NCI-H2196 (cell line): ENCODE data around the gene SPEM3.

ENCODE experiments used
- DNase-seq: peaks from one replicate; lab custom pipeline; 2025; ENCODE audit not compliant: unreplicated experiment; lab: John Stamatoyannopoulos, UW

The SPEM3 gene

DNA sequence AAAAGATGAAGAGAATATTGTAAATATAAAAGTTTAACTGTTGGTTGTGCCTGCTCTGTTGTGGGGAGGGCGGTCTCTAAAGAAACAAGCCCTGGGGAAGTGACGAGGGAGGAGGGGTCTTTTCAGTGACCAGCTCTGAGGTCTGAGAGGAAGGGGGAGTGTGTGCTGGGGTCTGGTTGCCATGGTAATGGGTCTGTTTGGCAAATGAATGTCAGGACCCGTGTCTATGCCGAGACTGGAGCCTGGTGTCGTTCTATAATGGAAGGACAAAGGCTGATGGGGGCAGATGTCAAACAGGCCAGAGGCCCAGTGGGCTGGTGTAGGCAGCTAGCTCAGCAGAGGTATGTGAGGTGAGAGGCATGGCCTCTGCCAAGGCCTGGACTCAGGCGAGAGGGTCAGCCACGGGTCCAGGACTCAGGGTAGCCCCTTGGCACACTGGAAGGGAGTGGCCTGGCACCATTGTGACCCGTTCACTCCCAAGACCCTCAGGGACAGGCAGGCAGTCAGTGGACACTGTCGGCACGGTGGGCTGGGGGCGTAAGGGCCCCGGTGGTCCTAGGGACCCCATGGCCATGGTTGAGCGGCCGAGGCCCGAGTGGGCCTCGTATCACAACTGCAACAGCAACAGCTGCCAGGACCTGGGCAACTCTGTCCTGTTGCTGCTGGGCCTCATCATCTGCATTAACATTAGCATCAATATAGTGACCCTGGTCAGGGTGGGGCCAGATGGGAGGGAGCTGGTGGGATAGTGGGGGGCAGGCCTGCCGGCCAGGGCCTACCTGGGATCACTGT is 8.6 kb upstream of the SPEM3 start, which contains the start of gene SPEM1:
Gene SPEM1 (plus strand): TSS at position 506 of the 792 bp plus-strand sequence. CDS start 61 bp downstream, at position 567.
- no peak for DNase-seq

DNA sequence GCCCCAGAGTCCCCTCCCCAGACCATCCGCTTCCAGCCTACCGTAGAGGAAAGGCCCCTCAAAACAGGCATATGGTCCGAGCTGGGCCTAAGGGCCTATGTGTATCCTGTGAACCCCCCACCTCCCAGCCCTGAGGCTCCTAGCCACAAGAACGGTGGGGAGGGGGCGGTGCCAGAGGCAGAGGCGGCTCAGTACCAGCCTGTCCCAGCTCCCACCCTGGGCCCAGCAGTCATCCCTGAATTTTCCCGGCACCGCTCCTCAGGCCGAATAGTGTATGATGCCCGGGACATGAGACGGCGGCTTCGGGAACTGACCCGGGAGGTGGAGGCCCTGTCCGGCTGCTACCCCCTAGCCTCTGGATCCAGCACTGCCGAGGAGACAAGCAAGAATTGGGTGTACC is 7.5 kb upstream of the SPEM3 start:
- no peak for DNase-seq

DNA sequence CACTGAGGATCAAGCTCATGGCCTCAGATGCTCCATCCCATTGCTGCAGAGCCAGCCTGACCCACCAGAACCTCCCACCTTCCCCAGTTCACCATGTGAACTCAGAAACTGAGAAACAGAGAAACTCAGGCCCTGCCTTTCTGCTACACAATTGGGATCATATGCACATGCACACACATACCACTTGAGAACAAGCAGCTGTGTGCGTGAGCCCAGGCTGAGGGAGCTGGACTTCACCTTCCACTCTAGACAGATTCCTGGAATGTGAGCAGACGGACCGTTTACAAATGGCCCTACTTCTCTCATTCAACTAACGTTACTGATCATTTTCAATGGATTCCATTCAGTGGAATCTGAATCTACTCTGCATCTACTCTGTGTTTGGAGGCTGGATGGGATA is 5.0 kb upstream of the SPEM3 start:
- DNase-seq = no peak

DNA sequence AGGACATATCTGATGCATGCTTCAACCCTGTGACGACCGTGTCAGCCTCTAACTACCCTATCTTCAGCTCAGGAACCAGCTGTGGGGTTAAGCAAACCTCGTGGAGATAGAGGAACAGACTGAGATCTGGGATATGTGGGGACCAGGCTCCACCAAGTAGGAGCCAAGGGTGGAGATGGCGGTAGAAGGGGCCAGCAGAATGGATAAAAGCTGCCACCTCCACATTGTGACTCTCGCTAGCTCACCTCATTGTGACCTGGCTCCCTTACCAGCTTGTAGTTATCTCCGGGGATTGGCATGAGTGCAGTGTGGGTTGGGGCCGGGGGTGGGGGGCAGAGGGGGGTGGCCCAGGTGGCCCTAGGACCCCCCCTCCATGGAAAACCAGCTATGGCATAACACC is 3.3 kb upstream of the SPEM3 start, which contains the start of gene SPEM2:
Gene SPEM2 (plus strand): TSS at position 301 of the 400 bp plus-strand sequence. CDS start 73 bp downstream, at position 374.
- DNase-seq = no peak

DNA sequence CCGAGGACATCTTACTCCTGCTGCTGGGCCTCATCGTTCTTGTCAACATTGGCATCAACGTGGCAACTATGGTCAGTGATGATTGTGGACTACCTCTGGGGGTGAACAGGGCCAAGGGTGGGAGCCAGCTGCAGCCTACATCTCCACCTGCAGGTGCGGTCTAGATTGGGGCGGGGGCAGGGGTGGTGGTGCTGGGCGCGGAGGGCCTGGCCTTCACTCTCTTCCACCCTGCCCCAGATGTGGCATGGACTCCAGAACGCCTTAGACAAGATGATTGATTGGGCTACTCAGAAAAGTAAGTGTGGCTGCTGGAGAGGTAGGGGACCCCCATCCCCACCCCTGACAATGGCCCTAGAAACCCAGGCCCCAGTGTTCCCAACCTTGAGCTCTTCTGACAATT is 2.9 kb upstream of the SPEM3 start:
- DNase-seq = no peak

DNA sequence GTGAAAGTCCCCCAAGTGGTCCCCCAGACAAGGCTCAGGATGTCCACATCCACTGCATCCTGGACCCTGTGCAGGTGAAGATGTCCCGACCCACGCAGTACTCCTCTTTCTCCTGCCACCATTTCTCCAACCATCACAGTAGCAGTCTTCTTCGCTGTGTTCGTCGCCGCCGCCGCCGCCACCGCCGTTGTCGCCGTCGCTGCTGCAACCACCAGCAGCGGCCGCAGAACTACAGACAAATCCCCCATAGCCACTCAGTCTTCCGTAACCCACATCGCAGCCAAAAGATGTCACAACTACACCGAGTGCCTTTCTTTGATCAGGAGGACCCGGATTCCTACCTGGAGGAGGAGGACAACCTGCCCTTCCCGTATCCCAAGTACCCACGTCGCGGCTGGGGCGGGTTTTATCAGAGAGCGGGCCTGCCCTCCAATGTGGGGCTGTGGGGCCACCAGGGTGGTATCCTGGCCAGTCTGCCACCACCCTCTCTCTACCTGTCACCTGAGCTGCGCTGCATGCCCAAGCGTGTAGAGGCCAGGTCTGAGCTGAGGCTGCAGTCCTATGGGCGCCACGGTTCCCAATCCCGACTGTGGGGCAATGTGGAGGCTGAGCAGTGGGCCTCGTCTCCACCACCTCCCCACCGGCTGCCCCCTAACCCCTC is 2.3 kb upstream of the SPEM3 start:
- no peak for DNase-seq

DNA sequence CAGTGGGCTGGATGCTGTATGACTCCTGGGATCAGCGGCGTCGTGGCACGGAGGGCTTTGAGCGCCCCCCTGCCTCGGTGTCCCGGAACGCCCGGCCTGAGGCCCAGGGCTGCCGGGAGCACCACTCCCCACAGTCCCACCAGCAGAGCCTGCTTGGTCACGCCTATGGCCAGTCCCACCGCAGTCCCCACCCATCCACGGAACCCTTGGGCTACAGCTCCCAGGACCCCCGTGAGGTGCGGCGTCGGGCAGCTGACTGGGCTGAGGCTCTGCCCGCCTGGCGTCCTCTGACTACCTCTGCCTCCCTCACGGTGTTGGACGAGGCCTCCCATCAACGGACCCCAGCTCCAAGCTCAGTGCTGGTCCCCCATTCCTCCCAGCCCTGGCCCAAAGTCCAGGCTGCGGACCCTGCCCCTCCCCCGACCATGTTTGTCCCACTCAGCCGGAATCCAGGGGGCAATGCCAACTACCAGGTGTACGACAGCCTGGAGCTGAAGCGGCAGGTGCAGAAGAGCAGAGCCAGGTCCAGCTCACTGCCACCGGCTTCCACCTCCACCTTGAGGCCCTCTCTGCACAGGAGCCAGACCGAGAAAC is 1.7 kb upstream of the SPEM3 start:
- no peak for DNase-seq

DNA sequence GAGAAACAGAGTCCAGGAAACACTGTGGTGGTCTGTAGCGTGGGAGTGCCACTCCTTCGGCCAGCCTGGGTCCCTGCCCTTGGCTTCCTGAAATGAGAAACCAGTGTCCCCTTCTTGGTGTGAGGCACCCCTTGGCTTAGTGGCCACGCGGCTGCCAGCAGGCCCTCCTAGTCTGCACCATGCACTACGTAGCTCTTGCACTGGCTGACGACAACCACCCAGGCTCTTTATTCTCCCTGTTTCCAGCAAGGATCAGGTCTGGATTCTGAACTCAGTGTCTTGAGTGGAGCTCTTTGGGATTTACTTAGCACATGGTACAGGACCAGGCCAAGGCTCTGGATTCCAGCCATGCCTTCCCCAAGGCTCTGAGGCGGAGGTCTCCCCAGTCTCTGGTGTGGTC is 1.1 kb upstream of the SPEM3 start:
- no peak for DNase-seq

DNA sequence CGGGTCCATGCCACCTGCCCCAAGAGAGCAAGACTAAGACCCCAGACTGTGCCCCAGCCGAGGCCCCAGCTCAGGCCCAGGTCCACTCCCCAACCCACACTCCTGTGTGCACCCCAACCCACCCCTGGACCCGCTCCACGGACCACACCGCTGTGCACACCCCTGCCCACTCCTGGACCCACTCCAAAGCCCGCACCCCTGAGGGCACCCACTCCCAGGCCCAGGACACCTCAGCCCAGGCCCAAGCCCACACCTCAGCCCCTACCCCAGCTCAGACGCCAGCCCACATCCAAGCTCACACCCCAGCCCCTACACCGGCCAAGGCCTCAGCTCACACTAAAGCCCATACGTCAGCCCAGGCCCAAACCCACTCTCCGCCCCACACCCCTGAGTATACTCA is 1.1 kb downstream of the SPEM3 start:
- no peak for DNase-seq

DNA sequence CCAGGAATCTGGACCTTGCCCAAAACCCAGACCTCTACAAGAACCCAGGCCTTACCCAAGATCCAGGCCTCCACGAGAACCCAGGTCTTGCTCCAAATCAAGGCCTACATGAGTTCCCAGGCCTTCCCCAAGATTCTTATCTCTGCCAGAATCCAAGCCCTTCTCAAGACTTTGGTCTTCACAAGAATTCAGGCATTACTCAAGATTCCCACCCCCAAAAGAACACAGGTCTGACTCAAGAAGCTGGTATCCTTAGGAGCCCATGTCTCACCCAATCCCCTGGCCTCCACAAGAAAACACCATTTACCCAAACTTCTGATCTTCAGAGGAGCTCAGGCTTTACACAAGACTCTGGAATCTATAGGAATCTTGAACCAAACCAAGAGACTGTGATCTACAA is 2.6 kb downstream of the SPEM3 start:
- DNase-seq = no peak

DNA sequence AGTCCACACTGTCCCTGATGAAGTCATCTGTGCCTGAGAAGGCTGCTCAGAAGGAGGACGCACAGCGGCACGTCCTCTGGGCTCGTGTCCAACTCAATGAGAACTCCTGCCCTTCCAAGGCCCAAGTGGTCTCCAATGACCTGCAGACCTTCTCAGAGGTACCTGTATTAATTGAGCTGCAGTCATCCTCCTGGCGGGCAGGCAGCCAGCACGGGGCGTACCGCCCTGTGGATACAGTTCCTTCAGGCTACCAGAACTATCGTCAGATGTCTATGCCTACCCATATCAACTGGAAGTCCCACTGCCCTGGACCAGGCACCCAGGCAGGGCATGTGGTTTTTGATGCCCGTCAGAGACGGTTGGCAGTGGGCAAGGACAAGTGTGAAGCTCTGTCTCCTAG is 3.6 kb downstream of the SPEM3 start:
- no peak for DNase-seq

DNA sequence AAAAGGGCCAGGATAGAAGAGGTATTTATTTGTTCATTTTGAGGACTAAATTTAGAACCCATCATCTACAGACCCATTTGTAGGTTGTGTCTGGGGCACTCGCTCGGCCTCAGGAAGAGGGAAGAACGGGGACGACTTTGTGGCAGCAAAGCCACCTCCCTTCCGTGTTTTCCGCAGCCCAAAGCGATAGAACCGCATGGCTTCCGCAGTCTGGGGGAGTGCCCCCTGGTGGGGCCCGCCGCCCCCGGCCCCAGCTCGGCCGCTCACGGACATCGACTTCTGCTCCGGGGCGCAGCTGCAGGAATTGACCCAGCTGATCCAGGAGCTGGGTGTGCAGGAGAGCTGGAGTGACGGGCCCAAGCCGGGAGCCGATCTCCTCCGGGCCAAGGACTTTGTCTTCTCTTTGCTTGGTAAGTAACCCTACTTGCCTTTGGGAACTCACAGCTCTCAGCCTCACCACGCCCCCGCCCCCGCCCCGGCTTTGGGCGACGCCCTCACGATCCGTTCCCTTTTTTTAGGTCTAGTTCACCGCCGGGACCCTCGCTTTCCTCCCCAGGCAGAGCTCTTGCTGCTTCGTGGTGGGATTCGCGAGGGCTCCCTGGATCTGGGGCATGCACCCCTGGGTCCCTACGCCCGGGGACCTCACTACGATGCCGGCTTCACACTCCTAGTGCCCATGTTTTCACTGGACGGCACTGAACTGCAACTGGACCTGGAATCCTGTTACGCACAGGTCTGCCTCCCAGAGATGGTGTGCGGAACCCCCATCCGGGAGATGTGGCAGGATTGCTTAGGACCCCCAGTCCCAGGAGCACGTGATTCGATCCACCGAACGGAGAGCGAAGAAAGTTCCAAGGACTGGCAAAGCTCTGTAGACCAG is 7.3 kb downstream of the SPEM3 start:
- peak; percentile 12 for DNase-seq

DNA sequence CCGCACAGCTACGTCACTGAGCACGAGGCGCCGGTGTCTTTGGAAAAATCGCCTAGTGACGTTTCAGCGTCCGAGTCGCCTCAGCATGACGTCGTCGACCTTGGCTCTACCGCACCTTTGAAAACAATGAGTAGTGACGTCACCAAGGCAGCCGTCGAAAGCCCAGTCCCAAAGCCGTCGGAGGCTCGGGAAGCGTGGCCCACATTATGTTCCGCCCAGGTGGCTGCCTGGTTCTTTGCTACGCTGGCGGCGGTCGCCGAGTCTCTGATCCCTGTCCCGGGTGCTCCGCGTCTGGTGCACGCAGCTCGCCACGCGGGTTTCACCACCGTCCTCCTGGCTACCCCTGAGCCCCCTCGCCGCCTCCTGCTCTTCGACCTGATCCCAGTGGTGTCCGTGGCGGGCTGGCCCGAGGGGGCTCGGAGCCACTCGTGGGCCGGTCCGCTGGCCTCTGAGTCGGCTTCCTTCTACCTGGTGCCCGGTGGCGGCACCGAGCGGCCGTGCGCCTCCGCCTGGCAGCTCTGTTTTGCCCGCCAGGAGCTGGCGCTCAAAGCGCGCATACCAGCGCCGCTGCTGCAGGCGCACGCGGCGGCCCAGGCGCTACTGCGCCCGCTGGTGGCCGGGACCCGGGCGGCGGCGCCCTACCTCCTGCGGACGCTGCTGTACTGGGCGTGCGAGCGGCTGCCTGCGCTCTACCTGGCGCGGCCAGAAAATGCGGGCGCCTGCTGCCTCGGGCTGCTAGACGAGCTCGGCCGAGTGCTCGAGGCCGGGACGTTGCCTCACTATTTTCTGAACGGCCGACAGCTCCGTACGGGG is 8.1 kb downstream of the SPEM3 start:
- DNase-seq = peak; percentile 81

DNA sequence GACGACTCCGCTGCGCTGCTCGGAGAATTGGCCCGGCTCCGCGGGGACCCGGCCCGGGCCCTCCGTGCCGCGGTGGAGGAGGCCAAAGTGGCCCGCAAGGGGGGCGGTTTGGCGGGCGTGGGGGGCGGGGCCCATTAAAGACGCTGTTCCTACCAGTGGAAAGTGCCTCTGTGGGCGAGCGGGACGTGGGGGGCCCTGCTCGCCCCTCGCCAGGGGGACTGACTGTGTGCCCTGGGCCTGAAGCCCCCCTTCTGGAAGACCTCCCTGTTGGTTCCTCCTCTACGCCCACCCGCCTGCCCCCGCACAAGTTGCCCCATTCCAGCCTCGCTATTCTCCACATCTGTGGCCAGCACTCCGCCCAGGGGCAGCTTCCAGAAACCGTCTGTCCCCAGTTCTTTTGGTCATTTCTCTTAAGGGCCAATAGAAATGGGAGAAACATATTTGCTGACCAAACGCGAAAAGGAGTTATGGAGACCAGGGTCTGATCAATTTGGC is 8.8 kb downstream of the SPEM3 start:
- DNase-seq = no peak

DNA sequence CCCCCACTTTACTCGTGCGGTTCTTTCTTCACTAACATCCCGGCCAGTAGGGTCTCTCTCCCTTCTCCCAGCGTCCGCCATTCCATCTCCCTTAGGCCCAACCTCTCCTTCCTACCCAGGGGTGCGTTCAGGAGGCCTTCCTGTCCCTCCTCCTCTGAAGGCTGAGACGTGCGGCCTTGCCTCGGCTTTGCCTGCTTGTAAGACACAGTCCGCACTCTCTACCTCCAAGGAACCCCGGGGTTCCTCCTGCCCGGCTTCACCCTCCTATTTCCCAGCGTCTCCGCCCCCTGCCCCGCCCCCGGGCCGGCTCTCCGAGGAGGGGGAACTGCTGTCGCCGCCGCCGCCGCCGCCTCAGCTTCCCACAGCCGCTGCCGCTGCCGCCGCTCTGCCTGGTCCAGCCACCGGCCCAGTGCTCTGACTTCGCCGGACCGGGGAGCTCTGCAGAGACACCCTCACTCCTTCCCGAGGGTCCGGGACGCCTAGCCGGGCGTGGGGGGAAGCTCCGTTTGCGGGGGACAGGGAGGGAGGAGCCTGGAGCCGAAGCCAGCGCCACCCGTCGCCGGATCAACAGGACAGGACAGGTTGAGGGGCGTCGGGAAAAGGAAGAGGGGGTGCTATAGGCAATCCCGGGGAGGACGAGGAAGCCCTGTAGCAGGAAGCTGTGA is 9.4 kb downstream of the SPEM3 start:
- no peak for DNase-seq

DNA sequence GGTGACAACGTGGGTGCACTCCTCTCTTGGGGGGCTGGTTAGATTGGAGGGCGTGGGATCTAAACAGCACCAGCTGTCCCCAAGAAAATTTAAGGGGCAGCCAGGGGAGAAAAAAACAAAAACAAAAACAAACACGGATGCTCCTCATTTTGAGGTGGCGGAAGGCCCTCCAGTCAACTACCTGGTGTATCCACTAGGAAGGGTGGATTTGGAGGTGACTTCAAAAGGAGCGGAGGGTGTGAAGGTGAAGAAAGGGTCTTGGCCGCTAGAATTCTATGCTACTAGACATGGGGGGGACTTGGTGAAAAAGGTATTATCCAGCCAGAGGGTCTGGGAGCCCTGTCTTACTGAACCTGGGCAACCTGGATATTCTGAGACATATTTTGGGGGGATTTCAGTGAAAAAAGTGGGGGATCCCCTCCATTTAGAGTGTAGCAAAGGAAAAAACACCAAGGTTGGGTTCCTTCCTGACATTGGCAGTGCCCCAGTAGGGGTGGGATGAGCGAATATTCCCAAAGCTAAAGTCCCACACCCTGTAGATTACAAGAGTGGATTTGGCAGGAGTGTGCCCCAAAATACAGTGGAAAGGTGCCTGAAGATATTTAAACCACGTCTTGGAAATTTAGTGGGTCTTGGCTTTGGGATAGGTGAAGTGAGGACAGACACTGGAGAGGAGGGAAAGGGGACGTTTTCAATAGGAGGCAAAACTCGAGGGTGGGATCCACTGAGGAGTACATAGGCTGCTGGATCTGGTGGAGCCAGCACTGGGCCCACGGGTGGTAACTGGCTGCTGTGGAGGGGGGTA is 10.2 kb downstream of the SPEM3 start:
- no peak for DNase-seq

DNA sequence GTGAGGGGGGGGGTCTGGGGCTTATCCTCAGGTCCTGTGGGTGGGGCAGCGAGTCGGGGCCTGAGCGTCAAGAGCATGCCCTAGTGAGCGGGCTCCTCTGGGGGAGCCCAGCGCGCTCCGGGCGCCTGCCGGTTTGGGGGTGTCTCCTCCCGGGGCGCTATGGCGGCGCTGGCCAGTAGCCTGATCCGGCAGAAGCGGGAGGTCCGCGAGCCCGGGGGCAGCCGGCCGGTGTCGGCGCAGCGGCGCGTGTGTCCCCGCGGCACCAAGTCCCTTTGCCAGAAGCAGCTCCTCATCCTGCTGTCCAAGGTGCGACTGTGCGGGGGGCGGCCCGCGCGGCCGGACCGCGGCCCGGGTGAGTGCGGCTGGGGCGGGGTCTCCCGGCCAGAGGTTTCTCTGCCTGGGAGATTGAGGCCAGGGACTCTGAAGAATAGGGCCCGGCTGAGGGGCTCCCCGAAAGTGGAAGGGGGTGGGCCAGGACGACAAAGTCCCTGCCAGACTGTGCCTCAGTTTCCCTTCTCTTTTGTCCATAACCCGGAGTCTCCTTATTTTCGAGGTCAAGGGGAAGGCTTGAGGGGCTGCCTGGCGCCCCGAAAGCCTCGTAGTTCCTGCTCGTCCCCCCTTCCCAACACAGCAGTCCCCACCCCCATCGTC is 10.9 kb downstream of the SPEM3 start, which contains the start of gene FGF11:
Gene FGF11 (plus strand): TSS at position 51 of the 651 bp plus-strand sequence. CDS start 109 bp downstream, at position 160.
- no peak for DNase-seq
